K562 (cell line): ENCODE results near the gene SLC25A21.

ENCODE experiments used
- CBFB ChIP-seq: sonication (generic); formaldehyde crosslinking; IDR thresholded peaks from 2 replicates; pipeline ENCODE4 v1.4.0; 2020; ENCODE audit warnings: mild to moderate bottlenecking, missing genetic modification reagents
- CBX2 ChIP-seq: fragments of 200-600 bp; sonication (generic); IDR thresholded peaks from one replicate; pipeline ENCODE4 v1.6.1; 2012; ENCODE audit warnings: mild to moderate bottlenecking, low read length, inconsistent platforms; ENCODE audit not compliant: insufficient read depth, poor library complexity, severe bottlenecking
- CBX5 ChIP-seq: IDR thresholded peaks from 2 replicates; pipeline ENCODE4 v1.6.1; 2014; ENCODE audit warnings: low read depth, borderline replicate concordance
- CBX8 ChIP-seq: fragments of 200-600 bp; sonication (generic); IDR thresholded peaks from 2 replicates; pipeline ENCODE4 v1.6.1; 2012; ENCODE audit warnings: borderline replicate concordance, mixed run types, low read depth, mild to moderate bottlenecking, moderate library complexity, mixed read lengths, low read length, control low read depth, inconsistent platforms; ENCODE audit not compliant: poor library complexity, severe bottlenecking; ENCODE audit errors: extremely low read depth
- SMARCC2 ChIP-seq: fragments of 450-650 bp; IDR thresholded peaks from 2 replicates; pipeline ENCODE4 v1.6.1; 2017; ENCODE audit warnings: antibody characterized with exemption, moderate library complexity, mild to moderate bottlenecking, low read depth
- ZNF384 ChIP-seq: IDR thresholded peaks from 2 replicates; pipeline ENCODE4 v1.6.1; 2012; ENCODE audit warnings: low read depth, low read length, improper control_type of control experiment
- TF ChIP-seq, protein P1 (sequence below), 3 experiments: IDR thresholded peaks in 2 of 3; conservative IDR thresholded peaks in 1 of 3; 2 replicates each; pipeline ENCODE4 v1.5.1; 2011 to 2012; ENCODE audit warnings: low read length in 3 of 3, mild to moderate bottlenecking in 3 of 3, control low read depth in 2 of 3, improper control_type of control experiment in 1 of 3, inconsistent platforms in 1 of 3, low read depth in 1 of 3, mixed read lengths in 1 of 3, moderate library complexity in 1 of 3; ENCODE audit not compliant: insufficient read depth in 2 of 3
- TF ChIP-seq, protein P2 (sequence below): sonication (generic); formaldehyde crosslinking; IDR thresholded peaks from 2 replicates; pipeline ENCODE4 v1.4.0; 2020; ENCODE audit warnings: mild to moderate bottlenecking, missing genetic modification reagents
- TF ChIP-seq, protein P3 (sequence below): fragments of 450-650 bp; IDR thresholded peaks from 2 replicates; pipeline ENCODE4 v1.6.1; 2016; ENCODE audit warnings: low read depth, mild to moderate bottlenecking, moderate library complexity

DNA sequence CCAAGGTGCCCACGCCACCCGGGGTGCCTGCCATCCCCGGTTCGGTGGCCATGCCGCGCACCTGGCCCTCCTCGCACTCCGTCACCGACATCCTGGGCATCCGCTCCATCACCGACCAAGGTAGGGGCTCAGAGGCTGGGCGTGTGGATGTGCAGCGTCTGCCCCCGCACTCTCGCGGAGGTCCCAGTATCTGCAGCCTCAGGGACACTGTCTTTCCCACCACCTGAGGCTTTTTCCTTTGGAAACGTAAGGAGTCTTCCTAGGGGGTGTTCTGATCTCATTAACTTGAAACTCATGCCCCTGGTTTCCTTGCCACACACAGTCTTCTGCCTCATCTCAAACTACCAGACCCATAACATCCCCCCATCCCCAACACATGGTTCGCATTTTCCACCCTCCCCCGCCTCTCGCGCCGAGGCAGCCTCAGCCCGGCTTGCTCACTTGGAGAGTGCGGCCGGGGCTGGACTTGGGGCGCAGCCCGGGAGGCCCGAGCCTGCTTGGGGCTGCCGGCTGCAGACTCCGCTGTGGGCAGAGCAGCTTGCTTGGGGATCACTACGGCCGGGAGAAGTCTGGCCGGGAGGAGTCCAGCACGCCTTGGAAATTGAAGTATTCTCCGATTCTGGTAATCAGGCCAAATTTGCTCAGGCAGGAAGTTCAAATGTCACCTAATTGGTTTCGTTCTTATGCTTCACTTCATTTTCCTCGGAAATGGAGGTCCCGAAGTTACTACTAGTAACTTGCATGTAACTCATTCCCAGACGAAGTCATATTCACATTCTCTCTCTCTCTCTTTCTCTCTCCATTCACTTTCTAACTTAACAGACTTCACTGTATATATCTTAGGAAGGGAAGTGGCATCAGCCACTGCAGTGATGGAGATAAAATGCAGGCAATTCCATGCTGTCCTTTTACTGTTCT lies 508.7 kb downstream of the SLC25A21 start:
- TF ChIP-seq ZNF384: no peak
- no peak for TF ChIP-seq CBFB (CRISPR knock-in tag)
- no peak for TF ChIP-seq CBX5
- TF ChIP-seq, protein P1, sequence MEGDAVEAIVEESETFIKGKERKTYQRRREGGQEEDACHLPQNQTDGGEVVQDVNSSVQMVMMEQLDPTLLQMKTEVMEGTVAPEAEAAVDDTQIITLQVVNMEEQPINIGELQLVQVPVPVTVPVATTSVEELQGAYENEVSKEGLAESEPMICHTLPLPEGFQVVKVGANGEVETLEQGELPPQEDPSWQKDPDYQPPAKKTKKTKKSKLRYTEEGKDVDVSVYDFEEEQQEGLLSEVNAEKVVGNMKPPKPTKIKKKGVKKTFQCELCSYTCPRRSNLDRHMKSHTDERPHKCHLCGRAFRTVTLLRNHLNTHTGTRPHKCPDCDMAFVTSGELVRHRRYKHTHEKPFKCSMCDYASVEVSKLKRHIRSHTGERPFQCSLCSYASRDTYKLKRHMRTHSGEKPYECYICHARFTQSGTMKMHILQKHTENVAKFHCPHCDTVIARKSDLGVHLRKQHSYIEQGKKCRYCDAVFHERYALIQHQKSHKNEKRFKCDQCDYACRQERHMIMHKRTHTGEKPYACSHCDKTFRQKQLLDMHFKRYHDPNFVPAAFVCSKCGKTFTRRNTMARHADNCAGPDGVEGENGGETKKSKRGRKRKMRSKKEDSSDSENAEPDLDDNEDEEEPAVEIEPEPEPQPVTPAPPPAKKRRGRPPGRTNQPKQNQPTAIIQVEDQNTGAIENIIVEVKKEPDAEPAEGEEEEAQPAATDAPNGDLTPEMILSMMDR (IDR thresholded peaks at IDR 0.05 in 2 of 3, conservative IDR thresholded peaks at IDR 0.05 in 1 of 3; ENCODE audit: insufficient read depth in 2 of 3, low read depth in 1 of 3, low read length in 3 of 3): no peak
- no peak for TF ChIP-seq SMARCC2
- TF ChIP-seq, protein P2, sequence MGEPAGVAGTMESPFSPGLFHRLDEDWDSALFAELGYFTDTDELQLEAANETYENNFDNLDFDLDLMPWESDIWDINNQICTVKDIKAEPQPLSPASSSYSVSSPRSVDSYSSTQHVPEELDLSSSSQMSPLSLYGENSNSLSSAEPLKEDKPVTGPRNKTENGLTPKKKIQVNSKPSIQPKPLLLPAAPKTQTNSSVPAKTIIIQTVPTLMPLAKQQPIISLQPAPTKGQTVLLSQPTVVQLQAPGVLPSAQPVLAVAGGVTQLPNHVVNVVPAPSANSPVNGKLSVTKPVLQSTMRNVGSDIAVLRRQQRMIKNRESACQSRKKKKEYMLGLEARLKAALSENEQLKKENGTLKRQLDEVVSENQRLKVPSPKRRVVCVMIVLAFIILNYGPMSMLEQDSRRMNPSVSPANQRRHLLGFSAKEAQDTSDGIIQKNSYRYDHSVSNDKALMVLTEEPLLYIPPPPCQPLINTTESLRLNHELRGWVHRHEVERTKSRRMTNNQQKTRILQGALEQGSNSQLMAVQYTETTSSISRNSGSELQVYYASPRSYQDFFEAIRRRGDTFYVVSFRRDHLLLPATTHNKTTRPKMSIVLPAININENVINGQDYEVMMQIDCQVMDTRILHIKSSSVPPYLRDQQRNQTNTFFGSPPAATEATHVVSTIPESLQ (CRISPR knock-in tag): no peak
- no peak for TF ChIP-seq CBX8
- TF ChIP-seq CBX2: no peak
- TF ChIP-seq, protein P3, sequence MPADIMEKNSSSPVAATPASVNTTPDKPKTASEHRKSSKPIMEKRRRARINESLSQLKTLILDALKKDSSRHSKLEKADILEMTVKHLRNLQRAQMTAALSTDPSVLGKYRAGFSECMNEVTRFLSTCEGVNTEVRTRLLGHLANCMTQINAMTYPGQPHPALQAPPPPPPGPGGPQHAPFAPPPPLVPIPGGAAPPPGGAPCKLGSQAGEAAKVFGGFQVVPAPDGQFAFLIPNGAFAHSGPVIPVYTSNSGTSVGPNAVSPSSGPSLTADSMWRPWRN: no peak
